ENCODE measurements around the gene FHIT.

The FHIT gene

DNA sequence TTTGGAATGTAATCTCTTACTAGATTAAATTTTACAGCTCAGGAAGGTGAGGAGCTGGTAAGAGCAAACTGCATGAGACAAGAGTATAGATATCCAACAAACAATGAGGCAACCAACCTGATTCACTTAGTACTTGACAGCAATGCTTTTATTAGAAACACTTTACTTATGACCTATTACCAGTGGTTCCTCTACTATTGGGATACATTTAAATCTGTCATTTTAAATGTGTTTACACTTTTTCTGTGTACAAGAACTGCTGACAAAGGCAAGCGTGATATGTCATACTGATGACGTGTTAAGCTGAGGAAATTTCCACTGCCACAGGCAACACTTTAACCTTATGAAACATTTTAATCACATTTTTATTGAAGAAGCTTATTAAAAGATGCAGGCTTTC lies 1043.3 kb downstream of the FHIT start:
- H3K4me3 ChIP-seq (ENCODE audit: low read depth, low read length) = no peak overlapping the region
- DNase-seq (ENCODE audit: low read depth) = no peak
- TF ChIP-seq, protein P1, sequence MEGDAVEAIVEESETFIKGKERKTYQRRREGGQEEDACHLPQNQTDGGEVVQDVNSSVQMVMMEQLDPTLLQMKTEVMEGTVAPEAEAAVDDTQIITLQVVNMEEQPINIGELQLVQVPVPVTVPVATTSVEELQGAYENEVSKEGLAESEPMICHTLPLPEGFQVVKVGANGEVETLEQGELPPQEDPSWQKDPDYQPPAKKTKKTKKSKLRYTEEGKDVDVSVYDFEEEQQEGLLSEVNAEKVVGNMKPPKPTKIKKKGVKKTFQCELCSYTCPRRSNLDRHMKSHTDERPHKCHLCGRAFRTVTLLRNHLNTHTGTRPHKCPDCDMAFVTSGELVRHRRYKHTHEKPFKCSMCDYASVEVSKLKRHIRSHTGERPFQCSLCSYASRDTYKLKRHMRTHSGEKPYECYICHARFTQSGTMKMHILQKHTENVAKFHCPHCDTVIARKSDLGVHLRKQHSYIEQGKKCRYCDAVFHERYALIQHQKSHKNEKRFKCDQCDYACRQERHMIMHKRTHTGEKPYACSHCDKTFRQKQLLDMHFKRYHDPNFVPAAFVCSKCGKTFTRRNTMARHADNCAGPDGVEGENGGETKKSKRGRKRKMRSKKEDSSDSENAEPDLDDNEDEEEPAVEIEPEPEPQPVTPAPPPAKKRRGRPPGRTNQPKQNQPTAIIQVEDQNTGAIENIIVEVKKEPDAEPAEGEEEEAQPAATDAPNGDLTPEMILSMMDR (IDR thresholded peaks at IDR 0.05; ENCODE audit: low read depth, low read length, missing control alignments) = no peak

DNA sequence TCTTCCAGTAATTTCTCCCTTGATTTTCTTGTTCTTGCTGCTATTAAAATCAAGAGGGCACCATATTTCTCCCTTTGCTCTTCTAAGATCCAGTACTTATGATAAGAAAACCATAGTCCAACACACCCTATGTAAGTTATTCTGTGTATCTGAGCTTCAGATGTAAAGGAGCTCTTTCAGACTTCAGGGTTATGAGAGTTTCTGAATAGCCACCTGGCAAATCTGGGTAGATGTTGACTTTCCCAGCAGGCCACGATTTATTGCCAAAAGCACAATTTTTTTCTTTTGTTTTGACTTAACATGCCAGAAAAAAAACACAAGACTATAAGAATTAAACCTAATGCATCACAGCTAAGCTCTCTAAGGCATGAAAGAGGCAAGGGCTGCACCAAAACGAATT lies 1045.0 kb downstream of the FHIT start:
- no peak for DNase-seq (ENCODE audit: low read depth)
- H3K4me3 ChIP-seq (ENCODE audit: low read depth, low read length) = no peak overlapping the region
- TF ChIP-seq, protein P1 (IDR thresholded peaks at IDR 0.05; ENCODE audit: low read depth, low read length, missing control alignments) = no peak

DNA sequence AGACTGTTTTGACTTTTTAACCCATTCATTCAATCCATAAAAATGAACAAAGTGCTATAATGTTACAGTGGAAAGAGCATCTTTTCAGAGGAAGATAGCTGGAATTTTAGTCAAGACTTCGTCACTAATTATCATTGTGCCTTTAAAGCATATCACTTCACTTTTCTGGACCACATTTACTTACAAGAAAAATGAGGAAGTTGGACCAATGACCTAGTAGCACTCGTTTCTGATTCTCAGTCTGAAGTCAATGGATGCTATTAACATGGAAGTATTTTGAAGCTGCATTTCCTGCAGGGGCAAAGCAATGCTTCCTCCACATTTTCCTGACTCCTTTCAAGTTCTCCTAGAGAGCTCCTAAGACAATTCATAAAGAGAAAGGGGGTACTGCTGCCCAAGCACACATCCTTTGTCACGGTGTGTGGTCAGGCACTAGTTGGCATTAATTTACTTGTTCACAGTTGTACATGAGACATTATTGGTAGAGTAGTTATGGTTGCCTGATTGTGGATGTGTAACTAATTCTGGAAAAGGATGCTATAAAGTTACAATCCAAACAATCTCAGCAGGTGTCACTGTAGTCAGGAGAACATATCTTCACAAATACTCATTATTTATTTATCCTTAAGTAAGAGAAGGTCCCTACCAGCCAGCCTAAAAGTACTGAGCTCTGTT lies 1049.1 kb downstream of the FHIT start:
- TF ChIP-seq, protein P1 (IDR thresholded peaks at IDR 0.05; ENCODE audit: low read depth, low read length, missing control alignments) = no peak
- H3K4me3 ChIP-seq (ENCODE audit: low read depth, low read length) = no peak overlapping the region
- no peak for DNase-seq (ENCODE audit: low read depth)

DNA sequence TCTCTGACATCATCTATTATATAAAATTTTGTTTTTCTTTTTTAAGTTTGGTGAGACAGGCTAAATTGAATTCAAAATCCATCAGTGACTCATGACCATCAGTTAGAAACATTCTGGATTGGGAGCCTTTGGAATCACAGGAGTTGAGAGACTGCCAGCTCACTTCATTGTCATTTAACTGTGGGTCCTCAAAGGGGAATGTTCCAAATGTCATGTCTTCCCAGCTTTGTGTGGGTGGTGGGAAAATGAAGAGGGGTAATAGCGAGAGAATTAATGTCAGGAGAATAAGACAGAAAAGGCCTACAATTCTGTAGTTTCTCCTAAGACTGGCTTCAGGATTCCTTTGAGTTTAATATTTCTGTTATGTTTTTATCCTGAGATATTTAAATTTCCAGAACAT lies 1051.9 kb downstream of the FHIT start:
- no peak overlapping the region for H3K4me3 ChIP-seq (ENCODE audit: low read depth, low read length)
- TF ChIP-seq, protein P1 (IDR thresholded peaks at IDR 0.05; ENCODE audit: low read depth, low read length, missing control alignments) = no peak
- no peak for DNase-seq (ENCODE audit: low read depth)

DNA sequence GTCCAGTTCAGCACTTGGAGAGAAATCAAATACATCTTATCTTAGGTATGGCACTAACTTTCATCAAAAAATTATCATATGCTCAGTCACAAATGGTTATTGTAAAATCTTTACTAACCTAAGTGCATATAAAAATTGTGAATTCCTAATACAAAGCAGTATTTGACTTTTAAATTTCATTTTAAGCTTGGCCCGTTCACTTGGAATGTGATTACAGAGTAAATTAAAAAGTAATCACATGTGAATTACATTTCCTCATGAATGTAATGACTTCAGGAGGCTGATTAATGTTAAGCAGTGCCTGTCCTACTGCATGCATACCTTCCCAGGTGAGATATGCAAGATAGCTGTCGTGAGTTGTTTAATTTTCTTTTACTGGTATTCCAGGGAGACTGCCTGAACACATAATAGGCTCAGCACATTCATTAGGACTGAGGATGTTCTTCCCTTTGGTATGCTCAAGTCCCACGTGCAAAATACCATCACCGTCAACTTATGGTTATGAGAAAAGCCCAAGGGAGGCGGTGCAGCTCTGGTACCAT lies 1053.0 kb downstream of the FHIT start:
- H3K4me3 ChIP-seq (ENCODE audit: low read depth, low read length) = no peak overlapping the region

DNA sequence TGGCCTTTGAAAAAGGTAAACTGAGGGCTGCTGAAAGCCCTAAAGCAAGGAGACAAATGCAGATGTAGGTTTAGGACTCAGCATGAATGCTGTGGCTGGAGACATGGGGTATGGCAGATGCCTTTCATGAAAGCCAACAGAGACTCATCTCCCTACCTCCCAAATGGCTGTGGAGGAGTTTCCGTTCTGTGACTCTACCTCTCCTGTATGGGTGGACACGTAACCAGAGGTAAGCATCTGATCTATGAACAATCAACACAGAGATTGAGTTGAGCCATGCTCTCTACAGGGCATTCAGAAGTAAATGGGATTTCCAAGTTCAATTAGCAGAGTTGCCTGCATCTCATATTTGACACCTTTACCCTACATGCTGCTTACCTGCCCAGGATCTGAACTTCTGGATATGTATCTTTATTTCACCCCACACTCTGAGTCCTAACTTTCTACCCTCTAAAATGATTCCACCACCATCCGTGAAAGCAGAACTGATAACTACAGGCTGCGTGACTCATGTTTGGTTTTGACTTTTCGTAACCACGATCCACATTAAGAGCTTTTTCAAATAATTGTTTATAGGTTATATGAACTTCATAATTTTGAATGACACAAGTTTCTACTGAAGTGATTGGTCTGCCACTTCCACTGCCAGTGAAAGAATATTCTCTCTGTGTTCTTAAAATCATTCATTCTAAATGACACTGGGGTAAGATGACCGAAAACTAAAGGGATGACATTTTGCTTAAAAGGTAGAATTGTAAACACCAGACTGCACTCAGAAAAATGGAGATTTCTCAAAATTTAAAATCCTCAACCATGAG lies 1058.7 kb downstream of the FHIT start:
- no peak overlapping the region for H3K4me3 ChIP-seq (ENCODE audit: low read depth, low read length)
- TF ChIP-seq, protein P1 (IDR thresholded peaks at IDR 0.05; ENCODE audit: low read depth, low read length, missing control alignments) = no peak
- DNase-seq (ENCODE audit: low read depth) = no peak

More for the DNA sequence above, 1053.0 kb downstream of the FHIT start:
- no peak for DNase-seq (ENCODE audit: low read depth)
- TF ChIP-seq, protein P1 (IDR thresholded peaks at IDR 0.05; ENCODE audit: low read depth, low read length, missing control alignments) = no peak
